GM21576 (cell line): ENCODE measurements around the gene NAPEPLD.
"Not testable (repeated sequence)": the region's sequence is repeated elsewhere in the genome, so short reads cannot be mapped to it uniquely, and the experiment has no call there.

Source experiments
- ATAC-seq: cut with Tn5 transposase; IDR thresholded peaks from one replicate; pipeline ENCODE4 v1.9.1; 2021; ENCODE audit warnings: mild to moderate bottlenecking, moderate library complexity; ENCODE audit not compliant: unreplicated experiment

Gene NAPEPLD

GRCh38 chr7:103144754-103145153, 4.1 kb downstream of the NAPEPLD start:
- ATAC-seq = not testable (repeated sequence)

- no peak for ATAC-seq
Observed at GRCh38 chr7:103143868-103144267, 5.0 kb downstream of the NAPEPLD start.

GRCh38 chr7:103142494-103142893, 6.4 kb downstream of the NAPEPLD start:
- no peak for ATAC-seq

GRCh38 chr7:103141753-103142404, 7.0 kb downstream of the NAPEPLD start:
- ATAC-seq = no peak

GRCh38 chr7:103140685-103141084, 8.2 kb downstream of the NAPEPLD start:
- ATAC-seq = no peak

- no peak for ATAC-seq
Observed at GRCh38 chr7:103140061-103140460, 8.8 kb downstream of the NAPEPLD start.

GRCh38 chr7:103134836-103135554, 13.9 kb downstream of the NAPEPLD start:
- no peak for ATAC-seq

- ATAC-seq = no peak
Observed at GRCh38 chr7:103132995-103133688, 15.8 kb downstream of the NAPEPLD start.

GRCh38 chr7:103130901-103131624, 17.8 kb downstream of the NAPEPLD start:
- ATAC-seq = no peak

GRCh38 chr7:103129702-103130549, 19.0 kb downstream of the NAPEPLD start:
- no peak for ATAC-seq

GRCh38 chr7:103127006-103127405, 21.9 kb downstream of the NAPEPLD start:
- no peak for ATAC-seq

GRCh38 chr7:103124429-103124979, 24.4 kb downstream of the NAPEPLD start:
- no peak for ATAC-seq

GRCh38 chr7:103123529-103123928, 25.4 kb downstream of the NAPEPLD start:
- no peak for ATAC-seq

GRCh38 chr7:103121641-103122040, 27.3 kb downstream of the NAPEPLD start:
- ATAC-seq = no peak

GRCh38 chr7:103120362-103120761, 28.5 kb downstream of the NAPEPLD start:
- ATAC-seq = no peak

- ATAC-seq = no peak
Observed at GRCh38 chr7:103119791-103120291, 29.1 kb downstream of the NAPEPLD start.

- ATAC-seq = no peak
Observed at GRCh38 chr7:103117465-103117864, 31.4 kb downstream of the NAPEPLD start.

- no peak for ATAC-seq
Observed at GRCh38 chr7:103116991-103117390, 31.9 kb downstream of the NAPEPLD start.

- ATAC-seq = no peak
Observed at GRCh38 chr7:103116511-103116910, 32.4 kb downstream of the NAPEPLD start.

- ATAC-seq = no peak
Observed at GRCh38 chr7:103115771-103116170, 33.1 kb downstream of the NAPEPLD start.
